ENCODE data around the gene GLI3.

GLI3 gene

DNA sequence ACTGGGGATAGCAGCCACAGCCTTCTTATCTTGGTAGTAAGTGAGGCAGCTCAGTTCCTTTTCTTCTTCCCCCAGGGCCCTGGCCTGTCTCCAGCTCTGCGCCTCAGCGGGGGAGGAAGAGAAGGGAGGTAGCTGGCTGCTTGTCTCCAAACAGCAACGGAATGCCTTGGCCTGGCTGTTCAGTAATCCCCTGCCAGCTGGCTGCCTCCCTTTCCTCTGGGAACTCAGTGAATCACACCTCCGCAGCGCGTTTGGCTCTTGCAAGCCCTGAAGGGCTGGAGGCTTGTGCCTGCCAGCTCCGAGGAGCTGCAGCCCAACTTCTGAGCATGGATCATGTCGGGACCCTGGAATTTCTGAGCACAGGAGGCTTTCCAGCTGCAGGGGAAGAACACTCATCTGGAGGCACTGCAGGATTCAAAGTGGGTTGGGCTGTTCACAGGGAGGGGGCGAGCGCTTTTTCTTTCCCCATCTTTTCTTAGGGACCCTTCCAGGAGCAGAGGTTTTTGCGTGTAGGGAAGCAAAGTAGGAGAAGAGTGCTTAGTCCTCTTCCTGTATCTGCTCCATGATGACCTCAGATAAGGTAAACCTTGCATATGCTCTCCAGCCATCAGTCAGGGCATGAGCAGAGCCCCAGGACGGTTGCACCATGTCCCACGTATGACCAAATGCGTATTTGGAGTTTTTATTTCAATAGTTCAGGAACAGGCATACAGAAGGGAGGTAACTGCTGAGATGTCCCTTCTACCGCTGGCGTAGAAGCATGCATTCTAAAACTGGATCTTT is 280.9 kb downstream of the GLI3 start:
- DNase-seq = no peak

DNA sequence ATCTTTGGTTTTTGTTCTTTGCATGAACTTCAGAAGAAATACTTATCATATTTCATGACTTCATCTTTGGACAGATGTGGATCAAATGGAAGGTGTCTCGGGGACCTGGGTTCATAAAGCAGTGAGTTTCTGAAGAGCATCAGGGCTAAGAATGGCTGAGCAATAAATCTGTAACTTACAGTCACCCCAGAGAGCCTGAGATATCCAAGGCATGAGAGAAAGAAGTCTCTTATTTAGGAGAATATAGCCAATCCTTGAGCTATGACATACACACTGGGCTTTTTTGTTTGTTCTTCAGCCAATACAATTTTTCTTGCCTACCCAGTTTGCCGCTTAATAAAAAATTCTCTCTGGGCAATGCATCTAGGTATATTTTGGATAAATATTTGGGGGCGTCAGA is 281.6 kb downstream of the GLI3 start:
- no peak for DNase-seq

DNA sequence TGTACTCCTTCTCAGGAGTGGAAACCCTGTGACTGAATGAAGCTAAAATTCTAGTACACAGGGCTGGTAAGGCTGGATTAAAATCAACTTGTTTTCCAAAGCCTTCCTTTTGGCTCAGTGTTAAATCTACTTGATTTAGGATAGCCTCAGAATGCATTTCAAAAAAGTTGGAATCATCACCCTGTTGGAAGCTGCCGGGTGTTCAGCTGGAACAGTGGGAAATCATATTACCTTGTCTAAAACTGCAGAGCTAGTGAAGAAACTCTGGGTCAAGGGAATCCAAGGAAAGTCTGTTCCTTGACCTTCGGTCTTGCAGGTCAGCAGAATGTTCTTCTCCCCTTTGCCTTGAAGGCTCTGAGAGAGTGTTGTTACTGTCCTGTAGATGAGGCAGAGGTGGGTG is 282.0 kb downstream of the GLI3 start:
- no peak for DNase-seq

DNA sequence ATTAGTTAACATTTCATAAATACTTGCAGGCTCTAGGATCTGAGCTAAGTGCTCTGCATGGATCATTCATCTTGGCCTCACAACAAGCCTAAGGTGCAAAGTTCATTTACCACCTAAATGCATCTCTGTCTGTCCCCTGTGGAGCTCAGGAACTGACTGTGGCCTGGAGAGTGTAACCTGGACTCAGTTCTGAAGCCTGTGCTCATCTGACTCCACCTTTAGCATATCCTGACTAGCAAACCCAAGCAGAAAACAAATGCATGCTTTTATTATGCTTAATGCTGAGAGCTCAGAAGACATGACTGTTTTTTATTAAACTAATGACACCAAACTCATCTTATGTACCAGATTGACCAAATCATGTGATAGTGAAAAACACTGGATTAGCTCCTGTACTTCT is 288.5 kb downstream of the GLI3 start:
- no peak for DNase-seq

DNA sequence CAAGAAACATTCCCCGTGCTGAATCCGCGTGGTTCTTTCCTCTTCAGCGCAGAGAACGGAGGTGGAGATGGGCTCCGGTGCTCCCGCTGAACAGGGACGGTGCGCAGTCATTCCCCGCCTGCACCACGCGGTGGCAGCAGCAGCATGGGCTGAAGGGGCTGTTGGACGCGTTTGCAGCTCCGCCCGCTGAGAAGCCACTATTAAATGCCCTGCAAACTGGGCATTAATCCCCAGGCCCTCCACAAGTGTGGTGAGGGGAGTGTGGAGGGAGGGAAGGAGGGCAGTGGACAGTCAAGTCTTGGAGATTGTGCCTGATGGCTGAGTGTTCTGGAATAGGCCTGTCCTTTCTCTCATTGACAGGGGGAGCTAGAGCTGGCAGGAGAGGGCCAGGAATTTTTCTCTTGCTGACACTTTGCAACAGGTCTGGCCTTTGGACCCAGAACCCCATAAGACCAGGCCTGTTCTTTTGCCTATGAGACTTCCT is 293.9 kb downstream of the GLI3 start:
- peak; percentile 56 to 74 for DNase-seq

DNA sequence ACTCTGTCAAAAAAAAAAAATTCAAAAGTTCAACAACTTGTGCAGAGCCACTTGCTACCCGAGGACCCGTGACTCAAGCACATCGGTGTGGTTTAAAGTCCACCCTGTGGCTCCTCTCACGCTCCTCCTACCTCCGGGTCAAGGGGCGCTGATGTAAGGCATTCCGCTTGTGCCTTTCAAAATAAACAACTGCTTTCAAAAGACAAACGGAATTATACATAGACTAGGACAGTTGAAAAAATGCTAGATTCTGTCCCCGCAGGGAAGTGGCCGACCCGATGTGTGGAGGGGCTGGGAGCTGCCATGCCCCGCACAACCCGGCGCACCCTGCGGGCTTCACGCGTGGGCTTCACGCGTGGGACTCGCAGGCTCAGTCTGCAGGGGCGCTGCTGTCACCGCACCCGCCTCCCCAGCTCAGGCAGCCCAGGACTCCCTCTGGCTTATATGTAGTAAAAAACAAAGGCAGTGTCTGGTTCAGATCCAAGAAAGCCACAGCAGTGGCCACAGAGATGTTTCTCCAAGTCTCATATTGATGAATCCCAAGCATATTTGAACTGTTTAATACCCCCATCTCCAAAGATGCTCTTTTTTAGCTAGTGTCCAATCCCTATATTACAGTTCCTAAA is 294.4 kb downstream of the GLI3 start:
- DNase-seq = no peak

DNA sequence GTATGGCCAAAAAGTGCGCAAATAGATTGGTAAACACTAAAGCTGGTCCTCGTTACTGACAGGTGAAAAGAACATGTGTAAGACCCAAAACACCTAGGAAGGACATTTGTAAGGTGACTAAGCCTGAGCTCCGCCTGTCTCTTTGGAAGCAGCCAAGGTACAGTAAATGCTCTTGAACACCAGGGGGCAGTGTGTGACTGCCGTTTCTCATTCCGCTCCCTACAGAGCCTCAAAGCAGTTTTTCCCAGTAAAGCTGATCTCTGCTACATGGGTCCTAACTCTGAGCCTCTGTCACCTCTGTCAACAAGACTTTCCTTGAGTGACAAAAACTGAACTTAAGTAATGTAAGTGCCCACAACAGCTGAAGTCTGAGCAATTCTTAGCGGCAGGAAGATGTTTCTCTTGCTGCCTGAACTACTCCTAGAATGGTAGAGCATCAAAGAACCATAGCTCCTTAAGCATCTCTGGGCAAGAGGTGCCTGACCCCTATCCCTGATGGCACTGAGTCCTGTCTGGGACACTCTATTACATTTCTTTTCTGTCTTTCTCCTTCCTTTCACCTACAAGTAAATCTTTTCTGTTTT is 296.2 kb downstream of the GLI3 start:
- peak; percentile 51 to 53 for DNase-seq

DNA sequence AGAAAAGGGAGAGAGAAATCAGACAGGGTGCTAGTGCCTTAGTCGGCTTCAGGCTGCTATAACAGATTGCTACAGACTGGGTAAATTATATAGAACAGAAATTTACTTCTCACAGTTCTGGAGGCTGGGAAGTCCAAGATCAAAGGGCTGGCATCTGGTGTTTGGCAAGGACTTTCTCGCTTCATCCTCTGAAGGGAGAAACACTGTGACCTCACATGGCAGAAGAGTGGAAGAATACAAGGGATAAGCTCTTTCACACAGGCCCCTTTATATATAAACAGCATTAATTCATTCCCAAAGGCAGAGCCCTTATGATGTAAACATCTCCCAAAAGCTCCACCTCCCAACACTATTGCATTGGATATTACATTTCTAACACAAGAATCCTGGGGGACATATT is 298.6 kb downstream of the GLI3 start:
- no peak for DNase-seq

DNA sequence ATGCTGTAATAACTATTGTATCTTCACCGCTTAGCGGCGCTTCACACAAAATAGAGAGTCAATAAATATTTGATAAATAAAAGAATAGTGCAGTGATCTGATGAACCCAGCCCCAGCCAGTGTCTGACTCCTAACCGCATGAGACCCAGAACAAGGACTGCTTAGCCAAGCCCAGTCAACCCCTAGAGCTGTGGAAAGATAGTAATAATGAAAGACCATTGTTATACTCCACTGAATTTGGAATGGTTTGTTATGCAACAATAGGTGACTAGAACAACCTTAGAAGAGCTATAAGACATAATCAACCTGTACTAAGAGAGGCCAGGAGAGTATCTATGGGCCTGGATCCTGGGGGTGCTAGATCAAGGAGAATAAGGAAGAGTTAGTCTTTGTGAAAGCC is 303.6 kb downstream of the GLI3 start:
- no peak for DNase-seq

DNA sequence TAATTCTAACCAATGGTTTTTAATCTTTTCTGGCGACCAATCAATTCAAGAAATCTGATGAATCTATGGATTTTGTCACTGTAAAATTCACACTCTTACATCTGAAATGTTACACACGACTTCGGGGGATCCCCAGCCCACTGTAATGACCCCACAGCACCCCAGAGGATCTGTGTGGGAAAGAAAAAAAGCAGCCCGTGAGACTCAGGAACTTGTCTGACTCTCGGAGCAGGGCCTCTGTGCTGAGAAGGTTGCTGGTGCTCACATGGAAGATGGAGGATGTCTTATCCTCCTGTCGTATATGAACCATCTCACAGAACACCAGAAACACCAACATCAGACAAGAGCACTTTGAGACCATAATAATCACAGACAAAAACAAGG is 305.8 kb downstream of the GLI3 start:
- DNase-seq = no peak

DNA sequence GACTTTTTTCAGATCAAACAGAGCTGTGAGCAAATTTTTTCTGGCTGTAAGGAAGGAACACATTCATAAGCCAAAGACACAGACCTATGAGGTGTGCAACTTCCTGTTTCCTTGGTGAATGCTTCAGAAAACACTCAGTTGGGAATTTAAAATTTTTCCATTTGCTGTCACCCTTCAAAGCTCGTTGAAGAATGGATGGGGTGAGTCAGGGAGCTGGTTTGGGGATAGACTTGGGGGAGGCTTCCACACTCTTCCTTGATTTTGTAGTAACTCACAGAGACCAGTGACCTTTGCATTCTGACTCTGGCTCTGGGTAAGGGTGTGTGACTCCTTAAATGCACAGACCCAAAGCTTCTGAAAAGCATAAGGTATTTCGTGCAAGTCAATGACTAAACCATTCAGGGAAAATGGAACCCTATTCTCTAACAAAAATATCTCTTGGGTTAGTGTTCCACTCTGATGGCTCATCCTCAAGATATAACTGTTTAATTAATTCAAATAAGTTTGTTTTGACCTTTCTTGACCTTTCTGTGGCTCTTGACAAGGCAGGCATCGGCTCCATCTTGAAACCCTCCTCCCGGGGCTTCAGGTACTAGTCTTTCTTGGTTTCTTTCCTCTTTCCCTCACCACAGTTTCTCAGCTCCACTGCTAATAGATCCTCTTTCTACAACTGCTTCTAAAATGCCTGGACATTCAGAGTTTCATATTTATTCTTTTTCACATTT is 306.3 kb downstream of the GLI3 start:
- DNase-seq = no peak

DNA sequence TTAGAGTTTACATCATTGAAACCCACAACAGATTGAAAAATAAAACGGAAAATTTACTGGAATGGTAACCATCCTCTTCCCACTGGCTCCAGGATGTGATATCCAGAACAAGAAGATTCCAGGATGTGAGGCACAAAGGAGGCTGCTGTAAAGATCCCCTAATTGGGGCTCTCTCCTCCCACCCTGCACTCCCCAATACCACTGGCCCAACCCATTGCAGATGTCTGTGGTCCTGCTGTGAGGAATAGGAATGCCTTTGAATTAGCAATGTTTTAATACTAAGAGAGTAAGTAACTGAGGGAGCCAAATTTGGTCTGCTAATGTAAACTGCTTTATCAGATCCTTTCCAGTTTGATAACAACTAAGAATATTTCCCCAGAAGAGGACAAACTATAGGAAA is 308.2 kb downstream of the GLI3 start:
- DNase-seq = no peak

DNA sequence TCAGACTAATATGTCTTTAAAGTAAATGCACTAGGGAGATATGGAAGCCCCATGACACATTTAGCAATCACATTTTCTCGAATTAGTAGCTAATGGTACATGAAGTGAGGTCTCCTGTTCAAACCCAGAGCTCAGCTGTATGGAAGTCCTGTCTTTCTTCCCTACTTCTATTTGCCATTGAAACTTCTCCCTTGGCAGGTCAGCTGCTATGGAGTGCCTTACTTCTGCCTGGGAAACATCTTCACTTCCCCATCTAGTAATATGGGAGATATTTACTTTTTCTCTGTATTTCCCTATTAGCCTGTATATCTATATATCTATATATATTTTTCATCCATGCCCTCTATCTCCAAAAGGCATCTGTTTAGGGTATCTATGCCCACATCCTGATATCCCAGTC is 308.8 kb downstream of the GLI3 start:
- no peak for DNase-seq

DNA sequence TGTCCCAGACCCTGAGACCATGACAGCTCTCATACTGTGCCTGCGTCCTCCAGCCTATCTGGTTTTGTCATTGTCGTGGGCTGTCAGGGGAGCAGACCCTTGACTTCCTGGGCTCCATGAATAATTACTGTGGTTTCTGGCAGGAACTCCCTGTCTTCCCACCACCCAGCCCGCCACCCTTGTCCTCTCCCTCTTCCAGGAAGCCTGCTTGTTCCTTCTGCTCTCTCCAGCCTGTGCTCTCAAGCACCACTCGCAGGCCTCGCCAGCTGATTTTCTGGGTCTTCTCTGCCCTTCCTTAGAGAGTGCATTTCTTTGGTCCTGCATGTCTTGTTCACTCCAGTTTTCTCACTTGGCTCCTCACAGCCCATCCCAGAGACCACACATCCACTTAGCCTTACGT is 309.6 kb downstream of the GLI3 start:
- DNase-seq = no peak

DNA sequence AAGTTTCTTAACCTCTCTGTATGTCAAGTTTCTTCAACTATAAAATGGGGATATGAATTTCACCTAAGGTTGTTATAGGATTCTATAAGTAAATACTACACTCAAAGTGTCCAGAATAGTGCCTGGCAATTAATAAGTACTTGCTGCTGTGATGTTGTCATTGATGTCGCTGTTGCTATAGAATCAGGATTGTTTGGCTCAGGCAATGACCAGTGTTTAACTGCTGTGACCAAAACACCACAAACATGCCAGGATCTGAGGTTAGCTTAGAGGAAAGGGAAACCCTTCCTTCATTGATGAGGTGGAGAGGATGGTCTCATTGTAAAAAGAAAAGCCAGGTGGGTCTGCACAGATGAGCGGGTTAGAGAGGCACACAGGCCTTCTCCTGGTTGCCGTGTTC is 311.1 kb downstream of the GLI3 start:
- DNase-seq = no peak

DNA sequence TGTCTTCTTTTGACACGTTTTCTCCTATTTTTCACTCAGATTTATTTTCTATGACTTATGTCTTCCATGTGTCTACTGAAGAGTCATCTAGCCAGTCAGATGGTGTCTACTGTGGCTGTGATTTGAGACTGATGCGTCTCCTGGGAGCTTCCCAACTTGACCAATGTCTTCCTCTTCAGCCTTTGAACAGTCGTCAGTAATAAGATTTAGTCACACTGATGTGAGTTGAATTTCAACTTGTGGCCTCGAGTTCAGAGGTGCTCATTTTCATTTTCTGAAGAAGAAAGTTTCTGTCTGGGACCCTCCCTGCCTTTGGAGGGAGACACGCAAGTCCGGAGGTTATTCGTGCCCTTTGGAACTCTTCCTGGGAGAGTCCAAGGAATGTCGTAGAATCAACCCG is 312.2 kb downstream of the GLI3 start:
- no peak for DNase-seq

DNA sequence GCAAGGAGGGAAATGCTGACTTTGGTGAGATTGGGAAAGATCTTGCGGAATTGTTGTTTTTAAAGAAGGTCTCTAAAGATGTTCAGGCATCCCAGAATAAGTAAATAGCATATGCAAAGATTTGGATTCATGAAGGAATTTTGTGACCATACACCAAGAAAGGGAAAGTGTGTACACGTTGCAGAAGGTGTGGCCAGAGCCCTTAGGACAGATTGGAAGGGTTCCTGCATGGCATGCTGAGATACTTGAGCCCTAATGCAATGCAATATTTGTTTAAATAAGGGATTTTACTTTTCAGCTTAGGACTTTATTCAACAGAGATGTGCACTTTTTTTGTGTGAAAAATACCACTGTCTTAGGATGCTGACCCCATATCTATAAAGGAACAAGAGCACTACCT is 314.6 kb downstream of the GLI3 start:
- no peak for DNase-seq

DNA sequence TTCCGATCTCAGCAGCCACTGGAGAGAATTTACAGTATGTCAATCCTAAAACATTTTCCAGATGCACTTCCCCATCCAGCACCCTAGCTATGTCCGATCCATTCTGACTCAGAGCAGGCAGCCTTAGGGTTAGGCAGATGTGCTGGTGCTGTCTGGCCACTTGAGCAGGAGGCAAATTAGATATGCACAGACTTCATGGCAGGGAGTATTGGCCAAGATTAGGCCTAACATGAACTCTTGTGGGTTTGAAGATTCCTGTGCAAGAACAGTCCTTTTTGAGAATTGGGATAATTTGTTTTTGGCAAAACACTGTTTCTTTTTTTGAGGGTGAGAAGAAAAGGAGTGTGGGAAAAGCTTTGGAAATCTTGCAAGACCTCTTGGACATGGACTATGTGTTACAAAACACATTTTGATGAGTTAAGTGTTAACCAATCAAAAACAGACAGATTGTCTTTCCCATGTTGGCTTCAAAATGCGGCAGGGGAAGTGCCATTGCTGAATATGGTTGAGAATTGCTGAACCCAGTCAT is 315.5 kb downstream of the GLI3 start:
- DNase-seq = no peak

DNA sequence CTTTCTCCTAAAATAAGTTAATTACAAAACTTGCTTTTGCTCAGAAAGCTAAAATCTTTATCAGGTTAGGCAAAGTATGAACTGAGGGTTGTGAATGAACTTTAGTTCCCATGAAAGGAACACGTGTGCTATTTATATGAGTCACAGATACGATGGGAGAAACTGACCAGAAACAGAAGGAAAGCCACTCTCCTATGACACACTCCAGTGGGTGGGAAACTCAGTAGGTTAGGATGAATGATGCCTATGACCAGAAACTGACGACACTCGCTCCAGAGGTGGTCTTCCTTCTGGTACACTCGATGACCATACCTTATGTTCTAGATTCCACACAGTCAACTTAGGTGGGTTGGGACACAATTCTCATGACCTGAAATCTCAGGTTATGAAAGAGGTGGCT is 318.4 kb downstream of the GLI3 start:
- no peak for DNase-seq

DNA sequence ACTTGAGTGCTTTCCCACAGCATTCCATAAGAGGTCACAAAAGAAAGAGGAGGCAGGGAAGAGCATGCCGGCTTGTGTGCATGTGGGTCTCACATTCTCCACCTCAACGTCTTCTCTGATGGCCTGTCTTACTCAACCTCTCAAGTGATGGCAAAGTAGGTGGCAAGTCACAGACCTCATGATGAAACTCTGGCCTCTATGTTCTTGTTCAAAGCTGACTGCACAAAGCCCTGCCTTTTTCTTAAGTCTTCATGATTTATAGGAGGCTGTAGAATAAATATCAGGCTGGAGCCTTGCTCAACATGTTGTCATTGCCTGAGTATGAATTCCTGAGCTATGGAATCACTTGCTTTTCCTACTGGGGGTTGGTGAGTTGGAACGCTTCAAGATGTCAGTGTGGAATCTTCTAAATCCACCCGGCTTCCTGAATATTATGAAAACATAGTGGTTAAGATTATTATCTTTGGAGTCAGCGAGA is 320.5 kb downstream of the GLI3 start:
- no peak for DNase-seq

DNA sequence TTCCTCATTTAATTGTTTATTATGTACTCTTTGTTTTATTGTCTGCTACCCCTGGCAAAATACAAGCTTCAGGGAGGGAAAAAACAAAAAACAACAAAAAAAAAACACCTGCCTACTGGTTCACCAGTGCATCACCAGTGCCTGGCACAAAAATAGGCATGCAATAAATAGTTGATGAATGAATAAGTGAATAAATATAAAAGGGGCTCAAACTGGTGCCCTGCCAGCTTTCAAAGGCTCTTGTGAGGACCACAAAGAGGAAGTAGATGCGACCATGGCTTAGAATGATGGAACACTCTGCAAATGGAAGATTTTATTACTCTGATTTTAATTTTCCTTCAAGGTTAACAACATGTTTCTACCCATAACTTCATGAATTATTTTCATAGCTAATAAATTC is 321.1 kb downstream of the GLI3 start:
- no peak for DNase-seq

DNA sequence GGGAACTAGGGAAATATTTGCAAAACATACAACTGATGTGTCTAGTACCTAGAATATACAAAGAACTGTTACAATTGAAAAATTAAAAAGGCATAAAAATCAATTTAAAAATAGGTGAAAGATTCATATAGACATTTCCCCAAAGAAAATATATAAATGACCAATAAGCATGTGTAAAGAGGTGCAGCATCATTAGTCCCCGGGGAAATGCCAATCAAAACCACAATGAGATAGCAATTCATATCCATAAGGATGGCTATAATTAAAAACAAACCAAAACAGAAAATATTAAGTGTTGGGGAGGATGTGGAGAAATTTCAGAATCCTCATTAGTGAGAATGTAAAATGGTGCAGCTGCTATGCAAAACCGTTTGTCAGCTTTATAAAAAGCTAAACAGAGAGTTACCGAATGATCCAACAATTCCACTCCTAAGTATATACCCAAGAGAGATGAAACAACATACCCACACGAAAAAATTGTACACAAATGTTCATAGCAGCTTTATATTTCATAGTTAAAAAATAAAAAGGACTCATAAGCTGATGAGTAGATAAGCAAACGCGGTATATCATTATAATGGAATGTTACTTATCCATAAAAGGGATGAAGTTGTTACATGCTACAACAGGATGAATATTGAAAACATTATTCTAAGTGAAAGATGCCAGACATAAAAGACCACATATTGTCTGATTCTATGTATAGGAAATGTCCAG is 324.0 kb downstream of the GLI3 start:
- no peak for DNase-seq

DNA sequence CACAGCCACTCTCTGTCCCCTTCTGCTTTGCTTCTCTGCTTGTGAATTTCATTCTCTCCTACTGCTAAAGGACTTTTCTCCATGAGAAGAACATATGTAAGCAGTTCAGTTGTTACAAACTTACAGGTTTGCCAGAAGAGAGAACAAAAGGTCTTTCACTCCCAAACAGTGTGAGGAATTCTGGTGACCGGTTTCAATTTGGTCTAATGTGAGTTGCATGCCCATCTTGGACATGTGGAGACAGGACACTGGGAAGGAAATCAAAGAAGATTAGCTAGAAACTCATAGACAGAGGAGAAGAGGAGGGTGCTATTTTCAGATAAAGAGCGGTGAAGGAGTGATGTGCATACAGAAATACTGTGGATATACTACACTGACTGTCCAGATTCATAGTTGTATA is 324.6 kb downstream of the GLI3 start:
- DNase-seq = no peak
